H9 (cell line): ENCODE data around the gene WRAP73. TPM values are rescaled to one million over a fixed set of nuclear protein-coding genes. Genes with fewer than 3 reads are reported as not detected.

Source experiments
- DNase-seq: peaks from one replicate; pipeline ENCODE4 v3.0.0-alpha.2; 2017
- H2AFZ ChIP-seq: one replicate; pipeline ENCODE4 v1.6.1; 2013; ENCODE audit warnings: mild to moderate bottlenecking, low read length, control low read depth, moderate library complexity
- H2AK5ac ChIP-seq: 2 replicates; pipeline ENCODE4 v1.6.1; 2013; ENCODE audit warnings: low read length, control low read depth, mixed read lengths; ENCODE audit not compliant: insufficient read length
- H2BK120ac ChIP-seq: one replicate; pipeline ENCODE4 v1.6.1; 2013; ENCODE audit warnings: low read depth, mild to moderate bottlenecking, low read length, control low read depth, inconsistent platforms; ENCODE audit not compliant: poor library complexity, severe bottlenecking
- H2BK12ac ChIP-seq: 2 replicates; pipeline ENCODE4 v1.6.1; 2013; ENCODE audit warnings: low read length, control low read depth, mixed read lengths, low read depth; ENCODE audit not compliant: insufficient read length
- H2BK15ac ChIP-seq: 2 replicates; pipeline ENCODE4 v1.6.1; 2013; ENCODE audit warnings: low read depth, low read length, control low read depth
- H2BK20ac ChIP-seq: one replicate; pipeline ENCODE4 v1.6.1; 2013; ENCODE audit warnings: low read depth, mild to moderate bottlenecking, low read length, control low read depth, inconsistent platforms; ENCODE audit not compliant: poor library complexity, severe bottlenecking
- H2BK5ac ChIP-seq: 2 replicates; pipeline ENCODE4 v1.6.1; 2013; ENCODE audit warnings: low read length, control low read depth, mixed read lengths; ENCODE audit not compliant: insufficient read length
- H3K14ac ChIP-seq: 2 replicates; pipeline ENCODE4 v1.6.1; 2013; ENCODE audit warnings: low read length, control low read depth; ENCODE audit not compliant: insufficient read depth
- H3K18ac ChIP-seq: 2 replicates; pipeline ENCODE4 v1.6.1; 2013; ENCODE audit warnings: low read depth, mild to moderate bottlenecking, mixed read lengths, low read length, control low read depth; ENCODE audit not compliant: insufficient read length
- H3K23ac ChIP-seq: 2 replicates; pipeline ENCODE4 v1.6.1; 2013; ENCODE audit warnings: low read length, control low read depth, mixed read lengths, low read depth; ENCODE audit not compliant: insufficient read length
- H3K23me2 ChIP-seq: 2 replicates; pipeline ENCODE4 v1.6.1; 2013; ENCODE audit warnings: low read depth, mild to moderate bottlenecking, mixed read lengths, low read length, control low read depth; ENCODE audit not compliant: insufficient read length, poor library complexity, severe bottlenecking
- H3K27ac ChIP-seq: 2 replicates; pipeline ENCODE4 v1.5.1; 2013; ENCODE audit warnings: low read length, control low read depth, mixed read lengths, low read depth; ENCODE audit not compliant: insufficient read length
- H3K27me3 ChIP-seq: 2 replicates; pipeline ENCODE4 v1.6.1; 2013; ENCODE audit warnings: low read length, control low read depth, inconsistent platforms; ENCODE audit not compliant: insufficient read depth
- H3K4ac ChIP-seq: 2 replicates; pipeline ENCODE4 v1.6.1; 2013; ENCODE audit warnings: low read depth, mild to moderate bottlenecking, control low read depth, inconsistent platforms, low read length, moderate library complexity
- H3K4me1 ChIP-seq: 2 replicates; pipeline ENCODE4 v1.6.1; 2013; ENCODE audit warnings: low read length, control low read depth, inconsistent platforms; ENCODE audit not compliant: insufficient read depth
- H3K4me2 ChIP-seq: 2 replicates; pipeline ENCODE4 v1.6.1; 2013; ENCODE audit warnings: low read length, control low read depth, mixed read lengths; ENCODE audit not compliant: insufficient read length, insufficient read depth
- H3K56ac ChIP-seq: 2 replicates; pipeline ENCODE4 v1.6.1; 2013; ENCODE audit warnings: low read depth, mild to moderate bottlenecking, mixed read lengths, low read length, control low read depth; ENCODE audit not compliant: insufficient read length
- H3K79me1 ChIP-seq: 2 replicates; pipeline ENCODE4 v1.6.1; 2013; ENCODE audit warnings: low read depth, mild to moderate bottlenecking, moderate library complexity, low read length, control low read depth, inconsistent platforms; ENCODE audit not compliant: insufficient read depth, poor library complexity, severe bottlenecking
- H3K79me2 ChIP-seq: 2 replicates; pipeline ENCODE4 v1.6.1; 2013; ENCODE audit warnings: low read length, control low read depth, inconsistent platforms; ENCODE audit not compliant: insufficient read depth
- H3K9ac ChIP-seq: 2 replicates; pipeline ENCODE4 v1.6.1; 2013; ENCODE audit warnings: low read length, control low read depth, mixed read lengths; ENCODE audit not compliant: insufficient read length; ENCODE audit errors: extremely low read depth
- H3K9me3 ChIP-seq: one replicate; pipeline ENCODE4 v1.6.1; 2013; ENCODE audit warnings: low read depth, low read length, inconsistent platforms; ENCODE audit not compliant: control insufficient read depth
- H3T11ph ChIP-seq: one replicate; pipeline ENCODE4 v1.6.1; 2013; ENCODE audit warnings: mild to moderate bottlenecking, low read length, control low read depth, inconsistent platforms
- H4K20me1 ChIP-seq: one replicate; pipeline ENCODE4 v1.6.1; 2013; ENCODE audit not compliant: control insufficient read depth, insufficient read length, insufficient read depth
- H4K5ac ChIP-seq: 2 replicates; pipeline ENCODE4 v1.6.1; 2013; ENCODE audit warnings: low read depth, mild to moderate bottlenecking, mixed read lengths, low read length, control low read depth; ENCODE audit not compliant: insufficient read length
- H4K8ac ChIP-seq: replicated peaks from 2 replicates; pipeline ENCODE4 v1.6.1; 2013; ENCODE audit warnings: low read length, control low read depth, mixed read lengths, low read depth; ENCODE audit not compliant: insufficient read length
- H4K91ac ChIP-seq: 2 replicates; pipeline ENCODE4 v1.6.1; 2013; ENCODE audit warnings: low read depth, mild to moderate bottlenecking, moderate library complexity, mixed read lengths, low read length, control low read depth; ENCODE audit not compliant: insufficient read length
- H3K27ac Mint-ChIP-seq, 3 experiments: 2 replicates in 2 of 3; 3 replicates in 1 of 3; pipeline ENCODE4 v1.8.0; 2020 to 2021; ENCODE audit warnings: mixed read lengths in 3 of 3, mild to moderate bottlenecking in 1 of 3, moderate library complexity in 1 of 3
- H3K27me3 Mint-ChIP-seq: 2 replicates; pipeline ENCODE4 v1.8.0; 2021; ENCODE audit warnings: low read depth, mild to moderate bottlenecking, moderate library complexity, mixed read lengths
- H3K36me3 Mint-ChIP-seq, 3 experiments: 2 replicates in 2 of 3; 3 replicates in 1 of 3; pipeline ENCODE4 v1.8.0; 2020 to 2021; ENCODE audit warnings: low read depth in 3 of 3, mixed read lengths in 3 of 3; ENCODE audit not compliant: insufficient read depth in 1 of 3
- H3K4me1 Mint-ChIP-seq, 2 experiments: 2 replicates each; pipeline ENCODE4 v1.8.0; 2020; ENCODE audit warnings: mixed read lengths in 2 of 2
- H3K4me3 Mint-ChIP-seq, 2 experiments: 2 replicates in 1 of 2; 3 replicates in 1 of 2; pipeline ENCODE4 v1.8.0; 2020 to 2021; ENCODE audit warnings: mild to moderate bottlenecking in 2 of 2, mixed read lengths in 2 of 2, moderate library complexity in 1 of 2
- H3K9me3 Mint-ChIP-seq, 2 experiments: 2 replicates in 1 of 2; 3 replicates in 1 of 2; pipeline ENCODE4 v1.8.0; 2020; ENCODE audit warnings: mild to moderate bottlenecking in 2 of 2, mixed read lengths in 2 of 2, moderate library complexity in 1 of 2
- CTCF ChIP-seq: fragments of 200-600 bp; sonication (generic); conservative IDR thresholded peaks from 3 replicates; pipeline ENCODE4 v1.8.0; 2021; ENCODE audit warnings: antibody characterized with exemption, mild to moderate bottlenecking
- WGBS: extraction: QIAGEN DNeasy Blood & Tissue Kit; methylation state at CpG from one replicate; pipeline ENCODE4 v1.1.7; 2013; ENCODE audit warnings: missing lambda C conversion rate, low lambda C conversion rate, mixed read lengths; ENCODE audit not compliant: insufficient read length; ENCODE audit errors: extremely low coverage; 5-methylcytosine and 5-hydroxymethylcytosine counted together
- total RNA-seq: library from RNA; stranded (reverse); gene quantifications from 2 replicates; pipeline ENCODE4 v1.2.1, GENCODE V29; 2021

Gene WRAP73
- total RNA-seq, 1 experiment from 2014 or later = 28.4 TPM

- peaks cover 41% of the 10 kb centered on the region for H3K27me3 Mint-ChIP-seq
- no peak overlapping the region for H3K4ac ChIP-seq
- no peaks in the 10 kb centered on the region; the same call in 1 of the 2 replicates for H3K27me3 ChIP-seq
- H3K79me1 ChIP-seq = no peaks in the 10 kb centered on the region
- H3K36me3 Mint-ChIP-seq = peaks cover 0 to 2% (median 1%) of the 10 kb centered on the region in 3 experiments; a peak in 2 of 7 replicates
- no peak overlapping the region for H4K91ac ChIP-seq
- no peak overlapping the region for H3K18ac ChIP-seq
- no peak overlapping the region for H3K23ac ChIP-seq
- no peak overlapping the region for H3K14ac ChIP-seq
- H3K9me3 ChIP-seq = no peaks in the 10 kb centered on the region
- H2BK15ac ChIP-seq = no peak overlapping the region
- no peak overlapping the region for H2BK5ac ChIP-seq
- H4K5ac ChIP-seq = no peak overlapping the region
- no peak overlapping the region for H3K4me2 ChIP-seq
- H3K4me1 ChIP-seq = no peaks in the 10 kb centered on the region
- H3K4me1 Mint-ChIP-seq = peaks cover 4 to 26% of the 10 kb centered on the region in 2 experiments
- peaks cover 2 to 4% of the 10 kb centered on the region in 2 experiments; a peak in 4 of 5 replicates for H3K9me3 Mint-ChIP-seq
- H2BK120ac ChIP-seq = no peak overlapping the region
- H3K56ac ChIP-seq = no peak overlapping the region
- no peak for TF ChIP-seq CTCF
- no peaks in the 10 kb centered on the region for H3K79me2 ChIP-seq
- no peak overlapping the region for H2AFZ ChIP-seq
- no peak overlapping the region for H2BK12ac ChIP-seq
- no peak overlapping the region for H3K27ac Mint-ChIP-seq
- no peak overlapping the region for H2AK5ac ChIP-seq
- H4K8ac ChIP-seq = no peak overlapping the region
- H3K9ac ChIP-seq = no peak overlapping the region
- no peak for DNase-seq
- no peak overlapping the region for H3K4me3 Mint-ChIP-seq
- H3K23me2 ChIP-seq = no peaks in the 10 kb centered on the region
- no peak overlapping the region for H3K27ac ChIP-seq
- H4K20me1 ChIP-seq = no peaks in the 10 kb centered on the region
- no CpG with 5 or more reads among the region's 9 CpGs for whole genome bisulfite sequencing
- no peak overlapping the region for H3T11ph ChIP-seq
- no peak overlapping the region for H2BK20ac ChIP-seq
Observed at GRCh38 chr1:3696689-3697088, 46.8 kb upstream of the WRAP73 start.
